CD4-positive, alpha-beta memory T cell (primary cell): ENCODE results near the gene NGLY1. TPM values are rescaled to one million over a fixed set of nuclear protein-coding genes. Genes with fewer than 3 reads are reported as not detected.

Experiments used
- CTCF ChIA-PET: fragments of 350-600 bp; sonication (Branson Sonifier 250); formaldehyde crosslinking; loops from one replicate; lab custom pipeline; 2021; ENCODE audit warnings: inconsistent platforms; ENCODE audit not compliant: partially characterized antibody; lab: Charles Lee
- POLR2A ChIA-PET: fragments of 350-600 bp; sonication (Branson Sonifier 250); formaldehyde crosslinking; loops from one replicate; lab custom pipeline; 2021; ENCODE audit not compliant: partially characterized antibody; lab: Charles Lee
- DNase-seq, 5 donors: peaks; one replicate each; pipeline versions ENCODE4 v3.0.0 to v3.0.0-alpha.2; 2020 to 2022; ENCODE audit warnings: mixed read lengths in 1 of 5
- H3K27ac ChIP-seq: one replicate; pipeline ENCODE4 v1.7.0; 2013; ENCODE audit warnings: low read depth, low read length
- H3K27me3 ChIP-seq: 2 replicates; pipeline ENCODE4 v1.7.0; 2013; ENCODE audit warnings: mild to moderate bottlenecking, low read length, moderate library complexity; ENCODE audit not compliant: insufficient read depth
- H3K36me3 ChIP-seq: 2 replicates; pipeline ENCODE4 v1.7.0; 2013; ENCODE audit warnings: mild to moderate bottlenecking, low read length, moderate library complexity; ENCODE audit not compliant: insufficient read depth
- H3K4me1 ChIP-seq: 2 replicates; pipeline ENCODE4 v1.7.0; 2013; ENCODE audit warnings: mild to moderate bottlenecking, low read length, moderate library complexity; ENCODE audit not compliant: insufficient read depth
- H3K4me3 ChIP-seq, 2 donors: one replicate each; pipeline ENCODE4 v1.7.0; 2013; ENCODE audit warnings: low read length in 2 of 2, mild to moderate bottlenecking in 1 of 2
- H3K9me3 ChIP-seq, 2 donors: one replicate each; pipeline ENCODE4 v1.7.0; 2013; ENCODE audit warnings: low read length in 2 of 2, control low read depth in 1 of 2; ENCODE audit not compliant: control insufficient read depth in 1 of 2
- H3K27ac Mint-ChIP-seq, 7 donors: one replicate each; pipeline ENCODE4 v1.8.0; 2020 to 2021; ENCODE audit warnings: mixed read lengths in 7 of 7, mild to moderate bottlenecking in 6 of 7, inconsistent platforms in 3 of 7, moderate library complexity in 3 of 7
- H3K27me3 Mint-ChIP-seq, 2 donors: one replicate each; pipeline ENCODE4 v1.8.0; 2020 to 2021; ENCODE audit warnings: mixed read lengths in 2 of 2
- H3K36me3 Mint-ChIP-seq, 2 donors: one replicate each; pipeline ENCODE4 v1.8.0; 2020 to 2021; ENCODE audit warnings: mixed read lengths in 2 of 2, inconsistent platforms in 1 of 2, mild to moderate bottlenecking in 1 of 2
- H3K4me1 Mint-ChIP-seq, 4 donors: one replicate each; pipeline ENCODE4 v1.8.0; 2020 to 2021; ENCODE audit warnings: mixed read lengths in 4 of 4, mild to moderate bottlenecking in 1 of 4
- H3K4me3 Mint-ChIP-seq, 8 donors: one replicate each; pipeline ENCODE4 v1.8.0; 2020 to 2021; ENCODE audit warnings: mixed read lengths in 8 of 8, mild to moderate bottlenecking in 7 of 8, moderate library complexity in 6 of 8, inconsistent platforms in 3 of 8
- H3K9me3 Mint-ChIP-seq, 8 donors: one replicate each; pipeline ENCODE4 v1.8.0; 2020 to 2021; ENCODE audit warnings: mixed read lengths in 8 of 8, mild to moderate bottlenecking in 5 of 8, inconsistent platforms in 3 of 8, moderate library complexity in 1 of 8
- intact Hi-C: fragments of 100-400 bp; cut with micrococcal nuclease; formaldehyde crosslinking; loops from one replicate; pipeline ENCODE4 v1.15.1; 2023
- polyA plus RNA-seq, 2 donors: library from polyadenylated mRNA; unstranded; fragments of 300-500 nt; fragmentation: Illumina TruSeq; gene quantifications; one replicate each; pipeline ENCODE4 v1.2.3, GENCODE V29; 2021
- total RNA-seq, 2 experiments: library from RNA; stranded (reverse); gene quantifications; one replicate each; pipeline ENCODE4 v1.2.3, GENCODE V29; 2021

NGLY1 gene
- total RNA-seq, result 10 to 100 TPM; 71.3 to 74.3 TPM
- polyA plus RNA-seq, result 10 to 100 TPM; 52.0 to 58.1 TPM

DNA sequence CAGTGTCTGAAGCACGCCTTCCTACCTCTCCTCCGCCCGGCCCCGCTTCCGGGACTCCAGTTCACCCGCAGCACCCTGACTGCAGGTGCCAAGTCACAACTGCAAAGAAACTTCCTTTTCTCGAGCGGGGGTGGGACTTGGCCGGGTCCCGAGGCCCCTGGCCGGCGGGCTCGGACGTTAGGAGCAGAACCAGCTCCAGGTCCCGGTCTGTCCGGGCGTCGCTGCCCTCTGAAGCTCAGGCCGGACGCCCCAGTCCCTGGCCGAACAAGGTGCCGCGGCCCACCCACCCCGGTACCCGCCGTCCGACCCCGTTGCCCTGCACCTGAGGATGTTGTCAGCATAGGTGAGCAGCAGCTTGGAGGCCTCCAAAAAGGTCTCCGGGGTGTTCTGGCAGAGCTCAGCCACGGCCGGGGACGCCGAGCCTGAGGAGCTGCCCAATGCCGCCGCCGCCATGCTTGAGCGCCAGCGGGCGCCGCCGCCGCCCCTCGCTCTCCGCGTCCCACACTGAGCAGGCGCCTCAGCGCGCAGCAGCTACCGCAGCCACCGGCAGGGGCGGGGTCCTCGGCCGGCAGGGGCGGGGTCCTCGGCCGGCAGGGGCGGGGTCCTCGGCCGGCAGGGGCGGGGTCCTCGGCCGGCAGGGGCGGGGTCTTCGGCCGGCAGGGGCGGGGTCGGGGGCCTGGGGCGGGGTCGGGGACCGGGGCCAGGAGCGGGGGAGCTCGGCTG, at the start of gene NGLY1:
Gene NGLY1 (minus strand): TSS at position 506 of the 723 bp plus-strand sequence. CDS start 53 bp downstream, at position 453.
- CTCF ChIA-PET, result interaction anchor here (0.8 to 2.3 kb wide), 7 partner anchors 10 to 135 kb away, joined by 3 to 7 read pairs (median 4); no protein-coding TSS in a partner anchor
- peak within 1 kb of the TSS; percentile 89 to 95 (median 94) for H3K27ac Mint-ChIP-seq
- Histone ChIP-seq H3K36me3 (peaks cover 2% of the 10 kb centered on the region), H3K4me1 (peaks cover 41% of the 10 kb centered on the region), H3K27ac (peak within 1 kb of the TSS; percentile 83), H3K27me3 (no peaks in the 10 kb centered on the region), H3K4me3 (peak within 1 kb of the TSS; percentile 32 to 69), H3K9me3 (no peaks in the 10 kb centered on the region)
- intact Hi-C loops, result loop anchor here (1.0 to 5.0 kb wide), 6 partner anchors 7 to 1838 kb away; partner anchors contain the start of genes NR1D2, OXSM and TOP2B
- no peaks in the 10 kb centered on the region for H3K9me3 Mint-ChIP-seq
- peaks cover 6 to 11% of the 10 kb centered on the region in 2 donors for H3K36me3 Mint-ChIP-seq
- peak within 1 kb of the TSS; percentile 88 to 97 (median 92) for H3K4me3 Mint-ChIP-seq
- POLR2A ChIA-PET, result interaction anchor here (0.8 to 2.0 kb wide), 13 partner anchors 10 to 1866 kb away, joined by 3 to 10 read pairs (median 4); partner anchors contain the start of genes NKIRAS1, RPL15 and TOP2B
- DNase-seq, result peak; percentile 84 to 87 (median 86)
- H3K4me1 Mint-ChIP-seq, result peaks cover 22 to 53% (median 36%) of the 10 kb centered on the region in 4 donors
- no peaks in the 10 kb centered on the region for H3K27me3 Mint-ChIP-seq

DNA sequence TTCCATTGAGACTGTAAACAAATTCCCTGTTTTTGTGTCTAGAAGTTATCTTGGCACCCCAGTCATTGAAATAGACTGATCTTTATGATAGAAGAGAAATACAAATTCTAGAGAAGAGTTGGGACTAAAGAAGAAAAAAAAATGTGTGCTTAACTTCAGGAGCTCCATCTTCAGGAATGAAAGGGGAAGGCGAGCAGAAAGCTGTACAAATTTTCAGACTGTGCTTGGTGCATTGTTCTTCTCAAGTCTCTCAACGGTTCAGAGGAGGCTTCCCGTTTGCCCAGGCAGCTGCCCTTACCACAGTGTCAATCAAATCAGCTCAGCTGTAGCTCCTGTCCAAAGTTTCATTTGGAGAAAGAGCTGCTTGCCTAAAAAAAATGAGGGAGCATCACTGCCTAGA, 48.3 kb upstream of the NGLY1 start:
- intact Hi-C loops, result no loop called here
- no peak for DNase-seq

GRCh38 chr3:25830373-25831280, 47.4 kb upstream of the NGLY1 start:
- Histone ChIP-seq H3K9me3 (no peaks in the 10 kb centered on the region), H3K27me3 (no peaks in the 10 kb centered on the region), H3K36me3 (no peaks in the 10 kb centered on the region), H3K4me3 (no peak overlapping the region), H3K4me1 (peaks cover 12% of the 10 kb centered on the region), H3K27ac (no peak overlapping the region)
- ChIA-PET POLR2A (no interaction called here), CTCF (interaction anchor here (1.0 to 2.8 kb wide), 3 partner anchors 26 to 182 kb away, joined by 3 to 18 read pairs (median 8); partner anchors contain the start of gene OXSM)
- intact Hi-C loops, result no loop called here
- no peak for DNase-seq
- H3K4me3 Mint-ChIP-seq, result no peak overlapping the region
- peaks cover 0 to 4% (median 0%) of the 10 kb centered on the region in 8 donors for H3K9me3 Mint-ChIP-seq
- no peaks in the 10 kb centered on the region for H3K36me3 Mint-ChIP-seq
- no peak overlapping the region for H3K27ac Mint-ChIP-seq
- H3K4me1 Mint-ChIP-seq, result peaks cover 7 to 14% (median 10%) of the 10 kb centered on the region in 4 donors
- peaks cover 2 to 4% of the 10 kb centered on the region in 2 donors for H3K27me3 Mint-ChIP-seq

More for the DNA sequence above, 48.3 kb upstream of the NGLY1 start:
- peaks cover 4% of the 10 kb centered on the region for H3K4me1 ChIP-seq
- no peaks in the 10 kb centered on the region for H3K27me3 ChIP-seq
- POLR2A ChIA-PET, result no interaction called here
- no peak overlapping the region for H3K27ac Mint-ChIP-seq
- H3K9me3 Mint-ChIP-seq, result peaks cover 0 to 4% (median 0%) of the 10 kb centered on the region in 8 donors
- H3K27me3 Mint-ChIP-seq, result peaks cover 2 to 6% of the 10 kb centered on the region in 2 donors
- H3K4me3 Mint-ChIP-seq, result no peak overlapping the region
- H3K27ac ChIP-seq, result no peak overlapping the region
- no peaks in the 10 kb centered on the region for H3K9me3 ChIP-seq
- no peaks in the 10 kb centered on the region for H3K36me3 Mint-ChIP-seq
- CTCF ChIA-PET, result interaction anchor here (2.4 to 2.8 kb wide), 2 partner anchors 25 to 183 kb away, joined by 8 to 18 read pairs; no protein-coding TSS in a partner anchor
- H3K4me3 ChIP-seq, result no peak overlapping the region
- H3K36me3 ChIP-seq, result no peaks in the 10 kb centered on the region
- H3K4me1 Mint-ChIP-seq, result peaks cover 0 to 6% (median under 1%) of the 10 kb centered on the region in 4 donors

- CTCF ChIA-PET, result interaction anchor here (0.8 kb wide), 1 partner anchor 31 kb away, joined by 4 read pairs; no protein-coding TSS in a partner anchor
- Histone ChIP-seq H3K4me3 (no peak overlapping the region), H3K27me3 (no peaks in the 10 kb centered on the region), H3K4me1 (peaks cover 12% of the 10 kb centered on the region), H3K36me3 (no peaks in the 10 kb centered on the region), H3K27ac (no peak overlapping the region), H3K9me3 (no peaks in the 10 kb centered on the region)
- Mint-ChIP-seq H3K27ac (no peak overlapping the region), H3K9me3 (peaks cover 0 to 4% (median 0%) of the 10 kb centered on the region in 8 donors), H3K4me3 (peak overlapping the region in 2 of 8 donors; percentile 13 to 44), H3K4me1 (peaks cover 7 to 14% (median 10%) of the 10 kb centered on the region in 4 donors), H3K36me3 (no peaks in the 10 kb centered on the region), H3K27me3 (peaks cover 0 to 2% of the 10 kb centered on the region in 2 donors)
- DNase-seq, result no peak
- intact Hi-C loops, result no loop called here
- POLR2A ChIA-PET, result no interaction called here
Observed at GRCh38 chr3:25826510-25826909, 43.3 kb upstream of the NGLY1 start.

- H3K9me3 Mint-ChIP-seq, result peaks cover 0 to 1% (median 0%) of the 10 kb centered on the region in 8 donors
- H3K9me3 ChIP-seq, result no peaks in the 10 kb centered on the region
- peaks cover 12% of the 10 kb centered on the region for H3K4me1 ChIP-seq
- H3K36me3 ChIP-seq, result no peaks in the 10 kb centered on the region
- no peak overlapping the region for H3K4me3 ChIP-seq
- no peak for DNase-seq
- peaks cover 0 to 2% of the 10 kb centered on the region in 2 donors for H3K27me3 Mint-ChIP-seq
- CTCF ChIA-PET, result no interaction called here
- no peaks in the 10 kb centered on the region for H3K27me3 ChIP-seq
- H3K27ac Mint-ChIP-seq, result no peak overlapping the region
- H3K36me3 Mint-ChIP-seq, result no peaks in the 10 kb centered on the region
- POLR2A ChIA-PET, result no interaction called here
- no peak overlapping the region for H3K4me3 Mint-ChIP-seq
- peaks cover 7 to 14% (median 10%) of the 10 kb centered on the region in 4 donors for H3K4me1 Mint-ChIP-seq
- intact Hi-C loops, result no loop called here
- H3K27ac ChIP-seq, result no peak overlapping the region
Observed at GRCh38 chr3:25823314-25823713, 40.1 kb upstream of the NGLY1 start.

GRCh38 chr3:25821746-25822573, 38.7 kb upstream of the NGLY1 start:
- CTCF ChIA-PET, result no interaction called here
- H3K36me3 Mint-ChIP-seq, result no peaks in the 10 kb centered on the region
- H3K27ac Mint-ChIP-seq, result no peak overlapping the region
- no peaks in the 10 kb centered on the region for H3K36me3 ChIP-seq
- intact Hi-C loops, result no loop called here
- peaks cover 0 to 2% of the 10 kb centered on the region in 2 donors for H3K27me3 Mint-ChIP-seq
- H3K27me3 ChIP-seq, result no peaks in the 10 kb centered on the region
- peaks cover 12% of the 10 kb centered on the region for H3K4me1 ChIP-seq
- DNase-seq, result no peak
- POLR2A ChIA-PET, result no interaction called here
- H3K4me3 Mint-ChIP-seq, result no peak overlapping the region
- H3K9me3 ChIP-seq, result no peaks in the 10 kb centered on the region
- peaks cover 7 to 13% (median 10%) of the 10 kb centered on the region in 4 donors for H3K4me1 Mint-ChIP-seq
- H3K4me3 ChIP-seq, result no peak overlapping the region
- peaks cover 0 to 1% (median 0%) of the 10 kb centered on the region in 8 donors for H3K9me3 Mint-ChIP-seq
- H3K27ac ChIP-seq, result no peak overlapping the region
